Esophagus (tissue), 2 donors: ENCODE results near the gene GRK5. TPM values are rescaled to one million over a fixed set of nuclear protein-coding genes. Genes with fewer than 3 reads are reported as not detected.

Source experiments
- H3K27ac ChIP-seq, 2 donors: one replicate each; pipeline ENCODE4 v1.5.1; 2013; ENCODE audit warnings: low read depth in 2 of 2, mild to moderate bottlenecking in 2 of 2, inconsistent platforms in 1 of 2, low read length in 1 of 2, moderate library complexity in 1 of 2
- H3K27me3 ChIP-seq, 2 donors: one replicate each; pipeline ENCODE4 v1.6.1; 2013; ENCODE audit warnings: low read length in 2 of 2, control low read depth in 1 of 2, mild to moderate bottlenecking in 1 of 2; ENCODE audit not compliant: insufficient read depth in 2 of 2, control insufficient read depth in 1 of 2
- H3K36me3 ChIP-seq, 2 donors: one replicate each; pipeline ENCODE4 v1.6.1; 2013; ENCODE audit warnings: low read length in 1 of 2; ENCODE audit not compliant: control insufficient read depth in 2 of 2, insufficient read depth in 2 of 2
- H3K4me1 ChIP-seq, 2 donors: one replicate each; pipeline ENCODE4 v1.6.1; 2013; ENCODE audit warnings: low read length in 1 of 2; ENCODE audit not compliant: control insufficient read depth in 2 of 2, insufficient read depth in 2 of 2
- H3K4me3 ChIP-seq, 2 donors: one replicate each; pipeline ENCODE4 v1.5.1; 2013; ENCODE audit warnings: low read length in 2 of 2, mild to moderate bottlenecking in 2 of 2, low read depth in 1 of 2, moderate library complexity in 1 of 2
- H3K9me3 ChIP-seq, 2 donors: one replicate each; pipeline ENCODE4 v1.6.1; 2013; ENCODE audit warnings: mild to moderate bottlenecking in 2 of 2, low read depth in 1 of 2, low read length in 1 of 2, moderate library complexity in 1 of 2; ENCODE audit not compliant: control insufficient read depth in 2 of 2, insufficient read depth in 1 of 2
- WGBS, 2 donors: extraction: QIAGEN DNeasy Blood & Tissue Kit; methylation state at CpG; one replicate each; pipeline ENCODE4 v1.1.7; 2013; 5-methylcytosine and 5-hydroxymethylcytosine counted together
- polyA plus RNA-seq, 2 donors: library from polyadenylated mRNA; stranded (reverse); fragments of 200-250 nt; gene quantifications; one replicate each; pipeline ENCODE4 v1.2.3, GENCODE V29; 2013
- donor health status: healthy with polysubstance abuse.
- donor health status: Bipolar disorder and iron deficiency.

Gene GRK5
- polyA plus RNA-seq, 2 donors, result 3.1 to 5.2 TPM

- Histone ChIP-seq H3K27me3 (no peaks in the 10 kb centered on the region), H3K36me3 (no peaks in the 10 kb centered on the region), H3K4me1 (peaks cover 18 to 31% of the 10 kb centered on the region in 2 donors), H3K4me3 (no peak overlapping the region), H3K27ac (no peak overlapping the region), H3K9me3 (no peaks in the 10 kb centered on the region)
- WGBS, 2 donors, result 61 to 88% methylated on average over 7 of the region's 7 CpGs
These were observed 106.3 kb downstream of the GRK5 start for GRCh38 chr10:119313644-119314043.

- Histone ChIP-seq H3K27ac (no peak overlapping the region), H3K4me3 (no peak overlapping the region), H3K4me1 (peaks cover 18 to 31% of the 10 kb centered on the region in 2 donors), H3K27me3 (no peaks in the 10 kb centered on the region), H3K36me3 (no peaks in the 10 kb centered on the region), H3K9me3 (no peaks in the 10 kb centered on the region)
- WGBS, 2 donors, result 84 to 96% methylated on average over 11 of the region's 11 CpGs
These were observed 106.7 kb downstream of the GRK5 start for GRCh38 chr10:119314061-119314460.

GRCh38 chr10:119314486-119314885 is 107.1 kb downstream of the GRK5 start:
- H3K27me3 ChIP-seq, result no peaks in the 10 kb centered on the region
- peaks cover 20 to 28% of the 10 kb centered on the region in 2 donors for H3K4me1 ChIP-seq
- 85 to 88% methylated on average over 7 of the region's 7 CpGs for WGBS, 2 donors
- peak overlapping the region; percentile 72 to 88 for H3K27ac ChIP-seq
- no peaks in the 10 kb centered on the region for H3K36me3 ChIP-seq
- H3K9me3 ChIP-seq, result no peaks in the 10 kb centered on the region
- H3K4me3 ChIP-seq, result no peak overlapping the region

GRCh38 chr10:119315128-119316001 is 108.0 kb downstream of the GRK5 start:
- Histone ChIP-seq H3K27ac (peak overlapping the region; percentile 72 to 88), H3K36me3 (no peaks in the 10 kb centered on the region), H3K27me3 (no peaks in the 10 kb centered on the region), H3K4me1 (peaks cover 20 to 33% of the 10 kb centered on the region in 2 donors), H3K4me3 (no peak overlapping the region), H3K9me3 (no peaks in the 10 kb centered on the region)
- WGBS, 2 donors, result 38 to 58% methylated on average over 16 of the region's 16 CpGs

- 89 to 96% methylated on average over 2 of the region's 2 CpGs for WGBS, 2 donors
- Histone ChIP-seq H3K36me3 (no peaks in the 10 kb centered on the region), H3K27ac (peak overlapping the region; percentile 52 to 87), H3K9me3 (no peaks in the 10 kb centered on the region), H3K27me3 (no peaks in the 10 kb centered on the region), H3K4me3 (no peak overlapping the region), H3K4me1 (peaks cover 20 to 29% of the 10 kb centered on the region in 2 donors)
These were observed 108.6 kb downstream of the GRK5 start for GRCh38 chr10:119316002-119316358.

GRCh38 chr10:119316729-119317097 is 109.3 kb downstream of the GRK5 start:
- Histone ChIP-seq H3K27me3 (no peaks in the 10 kb centered on the region), H3K27ac (peak overlapping the region; percentile 70 to 87), H3K4me3 (no peak overlapping the region), H3K9me3 (no peaks in the 10 kb centered on the region), H3K36me3 (no peaks in the 10 kb centered on the region), H3K4me1 (peaks cover 20 to 29% of the 10 kb centered on the region in 2 donors)
- WGBS, 2 donors, result 29 to 42% methylated on average over 4 of the region's 4 CpGs

GRCh38 chr10:119318411-119319160 is 111.2 kb downstream of the GRK5 start:
- 62 to 69% methylated on average over 11 of the region's 11 CpGs for WGBS, 2 donors
- Histone ChIP-seq H3K27ac (no peak overlapping the region), H3K27me3 (no peaks in the 10 kb centered on the region), H3K4me3 (no peak overlapping the region), H3K4me1 (peaks cover 18 to 27% of the 10 kb centered on the region in 2 donors), H3K36me3 (no peaks in the 10 kb centered on the region), H3K9me3 (no peaks in the 10 kb centered on the region)

GRCh38 chr10:119319161-119319919 is 112.0 kb downstream of the GRK5 start:
- peaks cover 16 to 25% of the 10 kb centered on the region in 2 donors for H3K4me1 ChIP-seq
- no peaks in the 10 kb centered on the region for H3K27me3 ChIP-seq
- no peaks in the 10 kb centered on the region for H3K36me3 ChIP-seq
- no peak overlapping the region for H3K27ac ChIP-seq
- WGBS, 2 donors, result 73% methylated on average over 16 of the region's 16 CpGs
- no peaks in the 10 kb centered on the region for H3K9me3 ChIP-seq
- no peak overlapping the region for H3K4me3 ChIP-seq

- 84 to 87% methylated on average over 3 of the region's 3 CpGs for WGBS, 2 donors
- H3K9me3 ChIP-seq, result no peaks in the 10 kb centered on the region
- H3K4me1 ChIP-seq, result peaks cover 16 to 30% of the 10 kb centered on the region in 2 donors
These were observed 112.5 kb downstream of the GRK5 start for GRCh38 chr10:119319920-119320258.

More at GRCh38 chr10:119319920-119320258, 112.5 kb downstream of the GRK5 start:
- H3K27ac ChIP-seq, result no peak overlapping the region
- no peak overlapping the region for H3K4me3 ChIP-seq
- no peaks in the 10 kb centered on the region for H3K36me3 ChIP-seq
- no peaks in the 10 kb centered on the region for H3K27me3 ChIP-seq
